GM12875 (cell line): Measurements from ENCODE around the gene KIAA1958.

ENCODE experiments used
- H3K4me3 ChIP-seq: one replicate; pipeline ENCODE4 v1.5.1; 2011; ENCODE audit warnings: low read depth, low read length, control low read depth
- TF ChIP-seq, protein P1 (sequence below): IDR thresholded peaks from 2 replicates; pipeline ENCODE4 v1.5.1; 2011; ENCODE audit warnings: low read depth, mild to moderate bottlenecking, control low read depth, inconsistent platforms, low read length, moderate library complexity, borderline replicate concordance; ENCODE audit not compliant: insufficient read depth

The KIAA1958 gene

DNA sequence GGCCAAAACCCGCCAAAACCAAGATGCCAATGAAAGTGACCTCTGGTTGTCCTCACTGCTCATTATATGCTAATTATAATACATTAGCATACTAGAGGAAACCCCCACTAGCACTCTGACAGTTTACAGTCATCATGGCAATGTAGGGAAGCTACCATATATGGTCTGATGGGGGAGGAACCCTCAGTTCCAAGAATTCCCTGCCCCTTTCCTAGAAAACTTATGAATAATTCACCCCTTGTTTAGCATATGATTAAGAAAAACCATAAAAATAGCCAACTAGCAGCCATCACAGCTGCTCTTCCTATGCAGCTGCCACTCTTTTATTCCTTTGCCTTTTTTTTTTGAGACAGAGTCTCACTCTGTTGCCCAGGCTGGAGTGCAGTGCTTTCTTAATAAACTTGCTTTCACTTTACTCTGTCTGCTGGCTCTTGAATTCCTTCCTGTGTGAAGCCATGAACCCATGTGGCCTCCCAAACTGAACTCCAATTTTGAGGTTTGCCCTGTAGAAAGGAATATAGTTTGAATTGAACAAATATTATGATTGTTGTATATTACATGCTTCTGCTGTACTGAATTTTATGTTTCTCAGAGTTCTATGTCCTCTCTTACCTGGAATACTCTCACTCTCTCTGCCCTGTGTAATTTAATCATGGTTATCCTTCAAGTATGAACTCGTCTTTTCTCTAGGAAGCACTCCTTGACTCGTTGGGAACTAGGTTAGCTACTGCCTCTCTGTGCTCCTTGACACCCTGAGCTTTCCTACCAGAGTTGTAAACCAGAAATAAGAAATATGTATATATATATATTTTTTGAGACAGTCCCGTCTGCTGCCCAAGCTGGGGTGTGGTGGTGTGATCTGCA, 59.8 kb downstream of the KIAA1958 start:
- no peak overlapping the region for H3K4me3 ChIP-seq
- TF ChIP-seq, protein P1, sequence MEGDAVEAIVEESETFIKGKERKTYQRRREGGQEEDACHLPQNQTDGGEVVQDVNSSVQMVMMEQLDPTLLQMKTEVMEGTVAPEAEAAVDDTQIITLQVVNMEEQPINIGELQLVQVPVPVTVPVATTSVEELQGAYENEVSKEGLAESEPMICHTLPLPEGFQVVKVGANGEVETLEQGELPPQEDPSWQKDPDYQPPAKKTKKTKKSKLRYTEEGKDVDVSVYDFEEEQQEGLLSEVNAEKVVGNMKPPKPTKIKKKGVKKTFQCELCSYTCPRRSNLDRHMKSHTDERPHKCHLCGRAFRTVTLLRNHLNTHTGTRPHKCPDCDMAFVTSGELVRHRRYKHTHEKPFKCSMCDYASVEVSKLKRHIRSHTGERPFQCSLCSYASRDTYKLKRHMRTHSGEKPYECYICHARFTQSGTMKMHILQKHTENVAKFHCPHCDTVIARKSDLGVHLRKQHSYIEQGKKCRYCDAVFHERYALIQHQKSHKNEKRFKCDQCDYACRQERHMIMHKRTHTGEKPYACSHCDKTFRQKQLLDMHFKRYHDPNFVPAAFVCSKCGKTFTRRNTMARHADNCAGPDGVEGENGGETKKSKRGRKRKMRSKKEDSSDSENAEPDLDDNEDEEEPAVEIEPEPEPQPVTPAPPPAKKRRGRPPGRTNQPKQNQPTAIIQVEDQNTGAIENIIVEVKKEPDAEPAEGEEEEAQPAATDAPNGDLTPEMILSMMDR = no peak

DNA sequence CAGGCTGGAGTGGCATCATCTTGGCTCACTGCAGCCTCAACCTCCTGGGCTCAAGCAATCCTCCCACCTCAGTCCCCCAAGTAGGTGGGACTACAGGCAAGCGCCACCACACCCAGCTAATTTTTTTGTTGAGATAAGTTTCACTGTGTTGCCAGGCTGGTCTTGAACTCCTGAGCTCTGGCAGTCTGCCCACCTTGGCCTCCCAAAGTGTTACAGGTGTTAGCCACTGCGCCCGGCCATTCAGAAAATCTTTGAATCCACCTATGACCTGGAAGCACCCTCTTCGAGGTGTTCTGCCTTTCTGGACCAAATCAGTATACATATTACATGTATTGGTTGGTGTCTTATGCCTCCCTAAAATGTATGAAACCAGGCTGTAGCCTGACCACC, 61.4 kb downstream of the KIAA1958 start:
- TF ChIP-seq, protein P1 = no peak
- no peak overlapping the region for H3K4me3 ChIP-seq

DNA sequence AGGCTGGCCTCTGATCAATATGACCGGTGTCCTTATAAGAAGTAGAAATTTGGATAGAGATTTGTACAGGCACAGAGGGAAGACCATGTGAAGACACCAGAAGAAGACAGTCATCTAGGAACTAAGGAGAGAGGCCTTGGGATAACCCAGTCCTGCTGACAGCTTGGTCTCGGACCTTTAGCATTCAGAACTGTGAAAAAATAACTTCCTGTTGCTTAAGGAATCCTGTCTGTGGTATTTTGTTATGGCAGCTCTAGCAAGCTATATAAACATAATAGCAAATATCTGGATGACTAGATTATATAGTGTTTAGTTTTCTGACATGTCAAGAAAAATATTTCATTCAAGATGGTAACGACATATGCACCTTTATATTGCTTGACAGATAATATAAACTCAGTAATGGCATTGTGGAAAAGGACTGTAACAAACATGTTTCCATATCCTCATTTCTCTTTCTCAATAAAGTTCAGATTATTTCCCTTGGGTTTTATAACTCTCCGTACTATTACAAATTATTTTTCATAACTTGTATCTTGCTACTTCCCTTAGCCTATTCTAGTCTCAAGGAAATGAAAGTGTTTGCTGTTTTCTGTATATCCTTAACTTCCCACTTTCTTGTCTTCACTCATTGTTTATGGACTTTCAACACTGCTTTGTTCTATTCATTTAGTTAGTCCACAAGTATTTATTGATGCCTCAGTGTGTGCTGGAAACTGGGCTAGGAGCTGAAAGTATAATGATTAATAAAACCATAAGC, 62.4 kb downstream of the KIAA1958 start:
- TF ChIP-seq, protein P1 = no peak

DNA sequence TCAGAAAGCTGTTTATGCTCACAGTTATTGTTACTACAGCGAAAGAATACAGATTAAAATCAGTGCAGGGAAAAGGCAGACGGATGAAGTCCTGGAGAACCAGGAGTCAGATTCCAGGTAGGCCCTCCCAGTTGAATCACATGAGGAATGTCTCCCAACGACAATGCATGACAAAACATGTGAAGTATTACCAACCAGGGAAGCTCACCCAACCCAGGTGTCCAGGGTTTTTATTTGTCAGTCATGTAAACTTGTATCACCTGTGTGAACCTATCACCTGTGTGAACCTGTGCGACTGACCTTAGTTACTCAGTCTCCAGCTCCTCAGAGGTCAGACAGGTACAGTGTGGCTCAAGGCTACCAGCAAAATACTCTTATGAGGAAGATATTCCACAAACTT, 63.9 kb downstream of the KIAA1958 start:
- H3K4me3 ChIP-seq = no peak overlapping the region
- TF ChIP-seq, protein P1 = no peak

More for the DNA sequence above, 62.4 kb downstream of the KIAA1958 start:
- no peak overlapping the region for H3K4me3 ChIP-seq

DNA sequence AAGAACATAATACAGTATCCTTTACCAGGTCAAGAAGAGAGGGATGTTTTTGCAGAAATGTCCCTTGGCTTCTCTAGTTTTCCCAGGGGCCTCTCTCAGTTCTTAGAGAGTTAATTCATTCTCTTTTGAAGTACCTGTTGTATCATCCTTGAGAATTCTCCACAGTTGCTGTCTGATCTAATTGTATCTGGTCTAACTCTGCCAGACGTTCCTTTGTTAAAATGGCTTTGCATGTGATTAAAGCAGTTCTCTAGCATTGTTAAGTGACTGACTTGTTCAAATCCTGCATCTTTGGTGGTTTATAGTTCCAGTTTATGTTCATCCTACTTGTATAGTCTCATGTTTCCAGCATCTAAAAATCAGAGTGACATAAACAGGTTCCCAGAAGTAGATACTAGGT, 65.0 kb downstream of the KIAA1958 start:
- TF ChIP-seq, protein P1 = no peak
- H3K4me3 ChIP-seq = no peak overlapping the region

DNA sequence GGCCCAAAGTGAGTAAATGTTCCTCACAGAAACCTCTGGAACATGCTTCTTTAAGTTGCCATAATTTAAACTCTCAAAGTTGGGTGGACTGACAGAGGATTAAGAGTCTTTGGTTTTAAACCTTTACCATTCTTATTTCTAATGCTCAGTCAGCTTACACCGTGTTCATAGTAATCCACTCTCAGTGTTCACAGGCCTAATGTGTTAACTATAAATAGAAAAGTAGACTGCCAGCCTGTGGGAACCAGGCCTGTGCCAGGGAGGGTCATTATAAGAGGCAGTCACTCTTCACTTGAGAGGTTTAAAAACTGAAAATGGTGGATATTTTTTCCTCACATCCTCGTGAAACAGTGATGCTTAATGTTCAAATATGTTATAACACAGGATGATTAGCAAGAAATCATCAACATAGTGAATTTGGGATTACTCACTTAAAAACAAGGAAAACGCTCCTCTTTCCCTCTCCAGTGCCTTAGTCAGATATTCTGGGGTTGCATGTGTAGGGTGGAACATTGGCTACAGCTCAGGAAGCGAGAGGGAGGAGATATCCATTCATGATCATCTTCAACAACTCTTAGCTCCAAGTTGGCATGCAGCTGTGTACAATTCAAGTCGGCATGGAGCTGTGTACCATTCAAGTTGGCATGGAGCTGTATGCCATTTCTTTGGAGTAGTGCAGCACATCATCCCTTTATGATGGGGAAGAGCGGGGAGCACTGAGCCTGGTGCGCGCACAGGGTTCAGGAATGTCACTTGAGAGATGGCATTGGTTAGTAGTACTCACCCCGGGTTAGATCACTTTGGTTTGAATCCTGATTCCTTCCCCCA, 65.8 kb downstream of the KIAA1958 start:
- TF ChIP-seq, protein P1 = no peak
- H3K4me3 ChIP-seq = no peak overlapping the region
